Omental fat pad (tissue), 4 donors: Measurements from ENCODE around the gene SLC2A4RG. TPM values are rescaled to one million over a fixed set of nuclear protein-coding genes. Genes with fewer than 3 reads are reported as not detected.

Experiments used
- ATAC-seq: fragments of 150-250 bp; one replicate; pipeline ENCODE4 v1.9.1; 2016; ENCODE audit warnings: mild to moderate bottlenecking, moderate library complexity; ENCODE audit not compliant: low FRiP score
- DNase-seq: peaks from one replicate; pipeline ENCODE4 v3.0.0-alpha.2; 2019; ENCODE audit warnings: low spot score
- CTCF ChIP-seq, 3 donors: fragments of 450-650 bp; IDR thresholded peaks; one replicate each; pipeline ENCODE4 v1.5.1; 2016 to 2017; ENCODE audit warnings: antibody characterized with exemption in 3 of 3, mild to moderate bottlenecking in 3 of 3, moderate library complexity in 2 of 3
- total RNA-seq, 4 donors: library from RNA; depleted of rRNA; stranded (reverse); fragments of >200 nt; gene quantifications; one replicate each; pipeline ENCODE4 v1.1.0, GENCODE V29; 2016

SLC2A4RG gene
- total RNA-seq, 4 donors from 2014 or later, result 25.3 to 82.0 (median 40.9) TPM

DNA sequence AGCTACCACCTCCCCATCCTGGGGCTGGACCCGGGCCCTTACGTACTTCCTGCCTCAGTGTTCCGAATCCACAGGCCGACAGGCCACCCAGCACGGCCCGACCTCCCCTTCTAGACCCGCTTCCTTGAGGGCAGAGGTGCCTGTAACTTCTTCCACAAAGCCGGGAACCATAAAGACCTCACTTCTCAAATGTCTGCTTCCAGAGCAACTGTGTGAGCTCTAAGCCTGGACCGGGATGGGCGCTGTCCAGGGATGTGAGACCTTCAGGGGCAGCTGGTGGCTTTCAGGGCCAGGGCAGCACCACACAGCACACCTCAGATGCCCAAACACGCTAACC, 9.3 kb downstream of the SLC2A4RG start:
- DNase-seq (no peak), ATAC-seq (no peak)
- TF ChIP-seq CTCF (IDR thresholded peaks at IDR 0.05), result no peak

GRCh38 chr20:63749597-63750508, 10.3 kb downstream of the SLC2A4RG start:
- no peak for ATAC-seq
- no peak for DNase-seq
- no peak for TF ChIP-seq CTCF (IDR thresholded peaks at IDR 0.05)

- no peak for DNase-seq
- TF ChIP-seq CTCF (IDR thresholded peaks at IDR 0.05), result no peak
- no peak for ATAC-seq
Observed at GRCh38 chr20:63750807-63751470, 11.4 kb downstream of the SLC2A4RG start.

DNA sequence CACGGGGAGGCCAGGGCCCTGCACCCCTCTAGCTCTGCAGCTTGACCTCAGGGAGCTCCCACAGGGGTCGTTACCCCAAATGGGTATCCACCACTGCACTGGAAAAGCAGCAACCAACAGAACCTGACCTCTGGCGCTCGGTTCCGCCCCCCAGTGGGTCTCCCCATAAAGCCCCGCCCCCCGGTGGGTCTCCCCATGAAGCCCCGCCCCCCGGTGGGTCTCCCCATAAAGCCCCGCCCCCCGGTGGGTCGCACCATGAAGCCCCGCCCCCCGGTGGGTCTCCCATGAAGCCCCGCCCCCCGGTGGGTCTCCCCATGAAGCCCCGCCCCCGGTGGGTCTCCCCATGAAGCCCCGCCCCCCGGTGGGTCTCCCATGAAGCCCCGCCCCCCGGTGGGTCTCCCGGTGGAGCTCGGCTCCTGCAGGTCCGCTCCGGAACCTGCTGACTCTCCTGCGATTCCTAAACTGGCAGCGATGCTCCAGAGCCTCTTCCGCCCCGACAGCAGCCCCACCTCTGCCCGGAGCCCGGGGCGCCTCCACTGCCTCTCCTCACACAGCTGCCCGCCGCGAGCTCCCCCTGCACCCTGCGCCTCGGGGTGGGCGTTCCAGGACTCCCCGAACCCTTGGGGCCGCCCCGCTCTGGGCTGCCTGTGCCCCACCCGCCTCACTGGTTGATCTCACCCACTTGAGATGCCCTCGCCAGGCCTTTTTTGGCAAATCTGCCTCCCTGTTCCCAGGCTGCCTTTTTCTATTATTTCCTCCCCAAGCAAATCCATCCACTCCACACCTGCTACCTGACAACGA, 12.1 kb downstream of the SLC2A4RG start:
- DNase-seq, result no peak
- TF ChIP-seq CTCF (IDR thresholded peaks at IDR 0.05), result no peak
- no peak for ATAC-seq

DNA sequence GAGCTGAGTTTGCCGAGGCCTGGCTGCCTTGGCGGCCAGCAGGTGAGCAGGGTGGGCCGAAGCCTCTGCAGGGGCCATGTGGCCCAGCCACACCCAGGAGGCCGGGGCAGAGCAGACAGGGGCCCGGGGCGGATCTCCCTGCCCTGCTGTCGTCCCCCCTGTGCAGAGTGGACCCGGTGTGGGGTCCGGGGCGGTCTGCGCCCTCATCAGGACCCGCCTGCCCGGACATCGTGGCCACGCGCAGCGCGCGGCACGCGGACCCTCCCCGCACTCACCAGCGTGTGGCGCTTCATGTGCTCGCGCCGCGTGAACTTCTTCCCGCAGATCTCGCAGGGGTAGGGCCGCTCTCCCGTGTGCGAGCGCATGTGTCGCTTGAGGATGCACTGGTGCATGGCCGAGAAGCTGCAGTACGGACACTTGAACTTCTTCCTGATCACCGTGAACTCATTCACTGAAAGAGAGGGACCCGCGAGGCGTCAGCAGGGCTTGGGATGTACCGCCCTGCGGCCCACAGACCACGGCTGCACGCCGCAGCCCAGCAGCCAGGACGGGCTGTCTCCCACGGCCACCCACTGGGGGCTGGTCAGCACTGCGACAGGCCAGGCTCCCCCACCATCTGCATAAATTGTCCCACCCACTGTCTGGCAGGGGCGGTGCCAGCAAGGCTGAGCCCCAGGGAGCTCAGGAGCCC, 13.0 kb downstream of the SLC2A4RG start:
- DNase-seq (no peak), ATAC-seq (no peak)
- no peak for TF ChIP-seq CTCF (IDR thresholded peaks at IDR 0.05)

DNA sequence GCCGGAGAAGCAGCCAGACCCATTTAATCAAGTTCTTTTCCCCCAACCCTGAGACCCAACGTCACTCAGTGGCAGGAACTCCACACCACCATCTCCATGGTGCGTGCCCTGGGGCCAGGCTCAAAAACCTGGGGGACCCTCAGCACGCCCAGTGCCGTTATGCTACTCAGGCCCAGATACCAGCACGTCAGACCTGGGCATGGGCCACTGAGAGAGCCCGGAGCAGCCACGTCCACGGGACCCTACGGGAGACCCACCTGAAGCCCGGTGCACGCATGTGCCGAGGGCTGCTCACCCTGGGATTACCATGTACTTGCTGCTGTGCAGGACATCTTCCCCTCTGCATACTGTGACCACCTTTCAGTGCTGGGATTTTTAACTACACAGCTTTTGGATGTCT, 13.8 kb downstream of the SLC2A4RG start:
- TF ChIP-seq CTCF (IDR thresholded peaks at IDR 0.05), result no peak
- ATAC-seq, result no peak
- no peak for DNase-seq
